IMR-90 (cell line): ENCODE data around the gene CD180. TPM values are rescaled to one million over a fixed set of nuclear protein-coding genes. Genes with fewer than 3 reads are reported as not detected.

Experiments
- ATAC-seq: fragments of 200-7000 bp; cut with Tn5 transposase; 2 replicates; pipeline ENCODE4 v1.9.1; 2020; ENCODE audit warnings: low read depth, mild to moderate bottlenecking, moderate library complexity
- BruUV-seq: library from RNA; stranded (reverse); fragments of 400-500 nt; replicated peaks from 2 replicates; lab custom pipeline; 2021; lab: Mats Ljungman, UMichigan
- CTCF ChIA-PET: fragments of 300-600 bp; formaldehyde crosslinking; extraction: SDS; loops from one replicate; lab custom pipeline; 2021; ENCODE audit warnings: antibody characterized with exemption; lab: Yijun Ruan, JAX
- POLR2A ChIA-PET: fragments of 300-600 bp; sonication (Branson Sonifier 250); formaldehyde crosslinking; loops from one replicate; lab custom pipeline; 2022; ENCODE audit warnings: antibody characterized with exemption; ENCODE audit not compliant: unreplicated experiment; lab: Charles Lee
- DNase-seq: peaks from one replicate; pipeline ENCODE4 v3.0.0; 2013
- H2AFZ ChIP-seq: replicated peaks from 2 replicates; pipeline ENCODE3; 2013; ENCODE audit warnings: low read length, mild to moderate bottlenecking; ENCODE audit not compliant: poor library complexity
- H2AK5ac ChIP-seq: 2 replicates; pipeline ENCODE4 v1.6.1; 2013; ENCODE audit warnings: low read depth, low read length, inconsistent platforms
- H2AK9ac ChIP-seq: replicated peaks from 2 replicates; pipeline ENCODE3; 2013; ENCODE audit warnings: mild to moderate bottlenecking, low read depth, low read length, moderate library complexity; ENCODE audit not compliant: poor library complexity
- H2BK120ac ChIP-seq: 2 replicates; pipeline ENCODE4 v1.6.1; 2013; ENCODE audit warnings: low read depth, low read length, inconsistent platforms
- H2BK15ac ChIP-seq: 3 replicates; pipeline ENCODE4 v1.6.1; 2013; ENCODE audit warnings: low read depth, low read length, inconsistent platforms
- H2BK20ac ChIP-seq: 2 replicates; pipeline ENCODE4 v1.6.1; 2013; ENCODE audit warnings: low read depth, mild to moderate bottlenecking, inconsistent platforms, low read length, moderate library complexity
- H2BK5ac ChIP-seq: 2 replicates; pipeline ENCODE4 v1.6.1; 2013; ENCODE audit warnings: mild to moderate bottlenecking, low read depth, low read length, inconsistent platforms; ENCODE audit not compliant: poor library complexity, severe bottlenecking
- H3K14ac ChIP-seq: replicated peaks from 2 replicates; pipeline ENCODE4 v1.6.1; 2013; ENCODE audit warnings: low read depth, low read length, inconsistent platforms
- H3K18ac ChIP-seq: 2 replicates; pipeline ENCODE4 v1.6.1; 2013; ENCODE audit warnings: low read depth, low read length, control low read depth
- H3K23ac ChIP-seq: 2 replicates; pipeline ENCODE4 v1.6.1; 2013; ENCODE audit warnings: low read depth, low read length, inconsistent platforms
- H3K27ac ChIP-seq: 2 replicates; pipeline ENCODE4 v1.5.1; 2013; ENCODE audit warnings: mild to moderate bottlenecking, control low read depth, low read length; ENCODE audit not compliant: insufficient read depth
- H3K27me3 ChIP-seq: 2 replicates; pipeline ENCODE4 v1.6.1; 2013; ENCODE audit warnings: low read length; ENCODE audit not compliant: control insufficient read depth, insufficient read depth
- H3K36me3 ChIP-seq: 2 replicates; pipeline ENCODE4 v1.6.1; 2013; ENCODE audit warnings: low read length, mixed read lengths; ENCODE audit not compliant: control insufficient read depth, insufficient read depth
- H3K4ac ChIP-seq: 2 replicates; pipeline ENCODE4 v1.6.1; 2013; ENCODE audit warnings: low read depth, low read length, inconsistent platforms
- H3K4me1 ChIP-seq: 2 replicates; pipeline ENCODE4 v1.6.1; 2013; ENCODE audit warnings: low read length, mixed read lengths; ENCODE audit not compliant: control insufficient read depth, insufficient read depth
- H3K4me2 ChIP-seq: 2 replicates; pipeline ENCODE4 v1.6.1; 2013; ENCODE audit warnings: low read depth, mild to moderate bottlenecking, control low read depth, low read length, moderate library complexity
- H3K4me3 ChIP-seq: 2 replicates; pipeline ENCODE4 v1.5.1; 2013; ENCODE audit warnings: low read depth, mild to moderate bottlenecking, control low read depth, low read length, moderate library complexity; ENCODE audit not compliant: insufficient read depth
- H3K56ac ChIP-seq: 2 replicates; pipeline ENCODE4 v1.6.1; 2013; ENCODE audit warnings: low read length, inconsistent platforms; ENCODE audit not compliant: insufficient read depth; ENCODE audit errors: extremely low read depth
- H3K79me1 ChIP-seq, 2 experiments: 2 replicates each; pipeline ENCODE4 v1.6.1; 2013; ENCODE audit warnings: low read length in 2 of 2, inconsistent platforms in 1 of 2, low read depth in 1 of 2
- H3K9ac ChIP-seq: 2 replicates; pipeline ENCODE4 v1.6.1; 2013; ENCODE audit warnings: low read depth, low read length, control low read depth
- H3K9me1 ChIP-seq: 2 replicates; pipeline ENCODE4 v1.6.1; 2013; ENCODE audit warnings: low read length, inconsistent platforms; ENCODE audit not compliant: insufficient read depth
- H3K9me3 ChIP-seq: 2 replicates; pipeline ENCODE4 v1.6.1; 2013; ENCODE audit warnings: low read length; ENCODE audit not compliant: control insufficient read depth, insufficient read depth
- H4K20me1 ChIP-seq: 2 replicates; pipeline ENCODE4 v1.6.1; 2013; ENCODE audit warnings: low read length, inconsistent platforms; ENCODE audit not compliant: insufficient read depth
- H4K5ac ChIP-seq: 2 replicates; pipeline ENCODE4 v1.6.1; 2013; ENCODE audit warnings: mild to moderate bottlenecking, low read depth, low read length, control low read depth
- H4K8ac ChIP-seq, 2 experiments: 2 replicates each; pipeline ENCODE4 v1.6.1; 2013; ENCODE audit warnings: low read depth in 2 of 2, low read length in 2 of 2, control low read depth in 1 of 2, inconsistent platforms in 1 of 2
- H4K91ac ChIP-seq: 2 replicates; pipeline ENCODE4 v1.6.1; 2013; ENCODE audit warnings: low read depth, low read length, inconsistent platforms; ENCODE audit not compliant: insufficient read depth
- MAFK ChIP-seq: IDR thresholded peaks from 2 replicates; pipeline ENCODE4 v1.6.1; 2012; ENCODE audit warnings: low read depth, low read length, improper control_type of control experiment
- MAZ ChIP-seq: IDR thresholded peaks from 2 replicates; pipeline ENCODE4 v1.6.1; 2012; ENCODE audit warnings: low read depth, mild to moderate bottlenecking, low read length, improper control_type of control experiment, moderate library complexity, borderline replicate concordance
- NFE2L2 ChIP-seq: fragments of 150-350 bp; IDR thresholded peaks from 2 replicates; pipeline ENCODE4 v1.6.1; 2016; ENCODE audit warnings: low read depth, mild to moderate bottlenecking, low read length
- POLR2A ChIP-seq: IDR thresholded peaks from 2 replicates; pipeline ENCODE4 v1.6.1; 2012; ENCODE audit warnings: mild to moderate bottlenecking, low read depth, low read length
- RFX5 ChIP-seq: IDR thresholded peaks from 2 replicates; pipeline ENCODE4 v1.8.0; 2012; ENCODE audit warnings: low read depth, mild to moderate bottlenecking, low read length, moderate library complexity
- WGBS, 2 experiments: methylation state at CpG; one replicate each; pipeline versions ENCODE4 v1.1.5 to v1.1.7; 2013; ENCODE audit warnings: missing lambda C conversion rate in 2 of 2; ENCODE audit not compliant: insufficient read length in 1 of 2; ENCODE audit errors: extremely low coverage in 2 of 2; 5-methylcytosine and 5-hydroxymethylcytosine counted together
- dilution Hi-C: fragments of 300-500 bp; cut with HindIII; formaldehyde crosslinking; loops from one replicate; pipeline ENCODE4 v1.14.3; 2018; ENCODE audit warnings: low sequenced_read_pairs; ENCODE audit not compliant: unreplicated experiment
- in situ Hi-C: fragments of 300-500 bp; cut with MboI; formaldehyde crosslinking; loops from 3 replicates; pipeline ENCODE4 v1.14.3; 2019; ENCODE audit warnings: low sequenced_read_pairs, inconsistent platforms, mixed read lengths
- intact Hi-C: fragments of 100-400 bp; cut with micrococcal nuclease; formaldehyde crosslinking; loops from 2 replicates; pipeline ENCODE4 v1.10.0; 2022
- polyA plus RNA-seq, 3 experiments: library from polyadenylated mRNA; depleted of rRNA; stranded (reverse); fragments of >200 nt; gene quantifications; 2 replicates each; pipeline ENCODE4 v1.2.3, GENCODE V29; 2012; ENCODE audit warnings: low replicate concordance in 1 of 3
- total RNA-seq: library from RNA; depleted of rRNA; stranded (reverse); fragments of >200 nt; gene quantifications from 2 replicates; pipeline ENCODE4 v1.2.3, GENCODE V29; 2012

CD180 gene
- total and polyA plus RNA-seq, 2 of the 4 experiments (the other 2 are of a cell fraction): not detected

DNA sequence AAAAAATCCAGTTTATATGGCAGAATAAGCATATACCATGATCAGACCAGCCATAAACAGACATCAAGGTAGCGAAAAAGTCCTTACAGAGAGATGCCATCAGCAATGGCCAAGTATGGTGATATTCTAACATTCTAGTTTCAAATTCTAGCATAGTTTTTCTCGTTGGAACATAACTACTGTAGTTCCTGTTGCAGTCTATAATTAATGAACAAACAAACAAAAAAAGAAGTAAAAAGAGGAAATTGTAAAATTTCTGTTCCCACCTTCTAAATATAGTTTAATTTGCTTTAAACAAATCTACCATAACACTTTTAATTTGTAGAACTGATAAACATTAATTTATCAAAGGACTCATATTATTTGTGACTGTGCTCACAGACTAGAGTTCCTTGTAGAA lies 9.9 kb upstream of the CD180 start:
- ATAC-seq (no peak), DNase-seq (no peak)
- in situ Hi-C loops (loop anchor here (5.0 to 25.0 kb wide), 2 partner anchors 399 to 894 kb away; no protein-coding TSS in a partner anchor), dilution Hi-C loops (no loop called here), intact Hi-C loops (no loop called here)
- Histone ChIP-seq H3K56ac (no peak overlapping the region), H3K4ac (no peak overlapping the region), H3K27me3 (no peaks in the 10 kb centered on the region), H3K18ac (no peak overlapping the region), H3K9me3 (no peaks in the 10 kb centered on the region), H4K8ac (no peak overlapping the region), H3K27ac (no peak overlapping the region), H3K4me3 (no peak overlapping the region), H3K9me1 (no peaks in the 10 kb centered on the region), H2BK15ac (no peak overlapping the region), H3K14ac (no peak overlapping the region), H4K91ac (no peak overlapping the region), H2BK120ac (no peak overlapping the region), H2AFZ (no peak overlapping the region), H2AK5ac (no peak overlapping the region), H4K5ac (no peak overlapping the region), H3K4me2 (no peak overlapping the region), H2BK20ac (no peak overlapping the region; the same call in 1 of the 2 replicates), H3K23ac (no peak overlapping the region), H3K79me1 (no peaks in the 10 kb centered on the region), H3K36me3 (no peaks in the 10 kb centered on the region), H3K4me1 (peaks cover 2% of the 10 kb centered on the region; the same call in 1 of the 2 replicates), H2AK9ac (no peak overlapping the region), H2BK5ac (no peak overlapping the region), H4K20me1 (no peaks in the 10 kb centered on the region), H3K9ac (no peak overlapping the region)
- WGBS, 2 experiments: no CpG with 5 or more reads among the region's 2 CpGs
- TF ChIP-seq NFE2L2: no peak
- no peak for TF ChIP-seq POLR2A
- no peak for TF ChIP-seq MAZ
- no peak for TF ChIP-seq MAFK
- TF ChIP-seq RFX5: no peak
- POLR2A ChIA-PET: no interaction called here
- CTCF ChIA-PET: interaction anchor here (0.5 to 1.4 kb wide), 2 partner anchors 48 to 1055 kb away, joined by 3 read pairs; no protein-coding TSS in a partner anchor
- no TSS peak for BruUV-seq
